HuH-7 (cell line): ENCODE data around the gene SCUBE3.

Experiments used
- DNase-seq: peaks from one replicate; pipeline ENCODE4 v3.0.0; 2011; ENCODE audit warnings: low spot score

SCUBE3 gene

DNA sequence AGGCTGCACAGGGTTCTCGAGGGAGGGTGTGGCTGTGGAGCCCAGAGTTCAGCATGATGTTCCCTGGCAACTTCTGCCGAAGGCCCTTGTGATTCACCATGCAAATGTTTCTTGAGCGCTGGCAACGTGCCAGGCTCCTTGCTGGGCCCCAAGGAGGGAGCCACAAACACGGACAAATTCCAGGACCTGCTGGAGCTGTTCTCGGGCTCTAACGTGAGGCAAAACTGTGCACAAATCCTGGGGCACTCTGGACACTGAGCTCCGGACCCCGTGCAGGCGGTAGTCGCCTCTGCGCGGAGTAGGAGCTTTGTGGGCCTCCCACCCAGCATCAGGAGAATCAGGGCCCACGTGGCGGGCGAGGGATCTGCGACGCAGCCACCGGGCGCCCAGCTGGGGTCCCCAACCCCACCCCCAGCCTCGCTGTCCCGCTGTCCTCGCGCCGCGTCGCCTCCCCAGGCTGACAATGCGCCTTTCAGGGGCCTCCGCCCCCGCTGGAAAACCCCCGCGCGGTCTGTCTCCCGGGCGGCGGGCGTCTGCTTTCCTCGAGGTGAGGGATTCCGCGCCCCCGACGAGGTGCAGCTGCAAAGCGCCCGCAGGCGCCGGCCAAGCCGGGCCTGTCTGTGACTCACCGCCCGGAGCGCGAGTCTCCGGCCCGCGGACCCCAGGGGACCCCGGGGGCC is 31.7 kb upstream of the SCUBE3 start:
- DNase-seq: no peak

DNA sequence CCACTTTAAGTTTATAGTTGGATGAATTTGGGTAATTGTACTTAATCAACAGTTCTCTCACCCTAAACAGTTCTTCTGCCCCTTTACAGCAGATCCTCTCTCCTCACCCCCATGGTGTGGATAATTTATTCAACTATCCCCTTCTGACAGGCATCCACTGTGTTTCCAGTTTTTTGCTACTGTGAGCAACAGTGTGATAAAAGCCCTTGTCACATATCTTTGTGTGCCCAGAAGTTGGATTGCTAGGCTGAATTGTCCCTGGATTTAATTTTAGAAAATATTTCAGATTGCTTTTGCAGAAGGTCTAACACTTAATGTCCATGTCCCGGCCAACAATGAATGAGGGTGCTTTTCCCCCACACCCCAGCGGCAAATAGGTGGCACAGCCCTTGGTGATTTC is 30.5 kb upstream of the SCUBE3 start:
- DNase-seq: no peak

DNA sequence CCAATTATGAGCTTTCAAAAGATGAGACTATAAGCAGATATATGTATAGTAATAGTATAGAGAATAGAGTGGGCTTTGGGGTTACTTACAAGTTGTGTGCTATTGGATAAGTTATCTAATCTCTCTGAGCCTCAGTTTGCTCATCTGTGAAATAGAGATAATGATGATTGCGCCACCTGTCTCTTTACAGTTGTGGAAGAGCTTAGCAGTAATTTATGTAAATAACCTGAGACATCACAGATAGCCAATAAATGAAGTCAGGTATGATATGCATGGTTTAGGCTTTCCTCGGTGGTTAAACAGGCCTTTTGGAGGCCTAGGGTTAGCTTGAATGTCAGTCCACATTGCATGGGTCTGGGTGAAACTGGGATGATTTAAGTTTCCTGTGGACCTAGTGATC is 29.8 kb upstream of the SCUBE3 start:
- DNase-seq: no peak

DNA sequence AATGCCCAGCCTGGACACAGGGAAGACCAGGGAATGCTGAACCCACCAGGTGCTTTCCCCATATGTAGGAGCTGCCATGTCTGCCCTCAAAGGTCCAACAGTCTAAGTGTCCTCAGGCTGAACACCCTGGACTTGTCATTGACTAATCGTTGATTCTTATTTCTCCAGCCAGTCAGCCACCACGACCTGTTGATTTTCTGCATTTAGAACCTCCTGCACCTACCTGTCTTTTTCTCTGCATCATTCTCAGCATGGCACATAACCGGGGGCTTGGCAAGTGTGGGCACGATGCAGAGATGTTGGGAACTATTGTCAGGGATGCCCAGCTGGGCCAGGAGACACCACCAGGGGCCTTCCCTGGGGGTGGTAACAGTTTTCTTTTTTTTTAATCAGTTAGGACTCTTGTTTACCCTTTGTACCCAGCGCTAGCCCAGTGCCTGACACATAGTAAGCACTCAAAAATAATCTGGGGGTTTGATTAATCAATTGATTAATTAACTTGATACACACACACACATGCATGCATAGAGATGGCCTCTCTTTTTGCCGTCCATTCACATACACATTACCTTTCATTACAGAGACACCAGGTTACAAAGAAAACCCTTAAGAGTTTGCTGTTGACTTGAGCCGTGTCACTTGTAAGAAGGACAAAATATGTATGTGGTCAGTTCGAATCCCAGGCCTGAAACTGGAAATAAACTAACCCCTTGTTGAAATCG is 29.0 kb upstream of the SCUBE3 start:
- no peak for DNase-seq

DNA sequence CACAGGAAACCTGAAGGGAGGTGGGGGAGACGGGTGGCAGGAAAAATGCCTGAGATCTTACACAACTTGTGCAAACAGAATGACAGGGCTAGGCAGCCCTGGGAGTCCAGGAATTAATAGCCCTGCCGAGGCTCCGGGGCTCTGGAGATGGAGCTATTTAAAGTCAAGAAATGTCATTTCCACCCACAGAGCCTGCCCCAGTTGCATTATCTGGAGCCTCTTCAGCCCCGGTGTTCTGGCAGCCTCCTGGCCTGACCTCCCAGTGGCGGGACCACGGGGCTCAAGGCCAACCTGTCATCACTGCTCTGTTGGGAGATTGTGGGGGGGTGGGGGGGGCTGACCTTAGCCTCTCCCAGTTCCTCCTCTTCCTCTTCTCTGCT is 28.5 kb upstream of the SCUBE3 start:
- peak; percentile 79 for DNase-seq

DNA sequence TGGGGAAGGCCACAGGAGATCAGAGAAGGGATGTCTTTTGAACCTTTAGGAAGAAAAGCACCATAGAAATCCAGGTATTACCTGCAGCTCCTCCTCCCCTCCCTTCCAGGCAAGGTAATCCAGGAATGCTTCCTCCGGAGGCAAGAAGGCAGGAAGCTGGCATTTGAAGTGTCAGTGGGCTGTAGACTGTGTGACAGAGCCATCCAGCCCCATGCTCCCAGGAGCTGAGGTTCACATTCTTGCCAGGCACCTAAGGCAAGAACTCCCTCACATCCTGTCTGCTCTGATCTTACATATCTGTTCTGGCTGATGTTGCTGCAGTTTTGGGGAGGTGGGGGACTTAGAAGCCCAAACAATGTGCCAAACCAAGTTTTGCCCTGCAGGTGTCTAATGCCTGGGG is 27.8 kb upstream of the SCUBE3 start:
- no peak for DNase-seq

DNA sequence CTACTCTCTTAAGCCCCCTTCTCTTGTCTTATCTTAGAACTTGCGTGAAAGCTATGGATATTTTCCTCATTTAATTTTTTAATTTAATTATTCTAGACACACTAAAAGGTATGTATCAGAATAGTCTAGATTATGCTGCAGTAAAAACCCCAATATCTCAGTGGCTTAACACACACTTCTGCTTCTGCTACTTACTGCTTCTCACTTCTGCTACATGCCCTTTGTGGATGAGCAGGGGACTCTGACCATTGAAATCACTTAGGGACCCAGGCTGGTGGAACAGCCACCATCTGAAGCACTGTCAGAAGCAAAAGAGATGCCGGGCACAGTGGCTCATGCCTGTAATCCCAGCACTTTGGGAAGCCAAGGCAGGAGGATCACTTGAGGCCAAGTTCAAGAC is 27.2 kb upstream of the SCUBE3 start:
- no peak for DNase-seq

DNA sequence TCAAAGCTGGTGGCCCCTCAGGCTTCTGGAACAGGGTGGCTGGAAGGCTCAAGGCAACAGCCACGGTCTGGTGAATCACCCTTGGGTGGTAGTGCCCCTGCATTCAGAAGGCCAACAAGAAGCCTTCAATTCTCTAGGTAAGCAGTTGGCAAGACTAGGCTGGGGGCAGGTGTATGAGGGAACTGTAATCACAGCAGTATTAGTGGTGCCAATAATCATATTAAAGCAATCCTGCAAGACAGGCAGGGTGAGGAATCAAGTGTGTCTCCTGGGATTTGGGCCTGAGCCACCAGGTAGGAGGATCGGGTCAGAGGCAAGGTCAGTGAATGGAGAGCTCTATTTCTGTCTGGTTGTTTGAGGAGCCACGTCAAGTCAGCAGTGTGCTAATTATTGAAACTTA is 24.9 kb upstream of the SCUBE3 start:
- no peak for DNase-seq

DNA sequence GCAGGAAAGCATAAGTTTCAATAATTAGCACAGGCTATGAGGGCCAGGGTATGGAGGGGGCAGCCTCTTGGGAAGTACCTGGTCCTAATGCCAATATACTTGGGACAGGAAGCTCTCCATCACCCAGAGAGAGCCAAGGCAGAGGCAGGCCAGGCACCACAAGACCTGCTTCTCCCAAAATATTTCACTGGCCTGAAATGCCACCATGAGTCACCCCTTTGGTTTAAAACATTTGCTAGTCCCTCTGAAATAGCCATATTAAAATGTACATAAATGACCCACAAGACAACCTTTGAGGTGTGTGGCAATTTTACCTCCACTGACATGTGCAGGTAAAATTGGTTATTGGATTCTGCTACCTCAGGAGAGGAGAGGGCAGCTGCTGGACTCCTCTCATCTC is 23.4 kb upstream of the SCUBE3 start:
- DNase-seq: no peak

DNA sequence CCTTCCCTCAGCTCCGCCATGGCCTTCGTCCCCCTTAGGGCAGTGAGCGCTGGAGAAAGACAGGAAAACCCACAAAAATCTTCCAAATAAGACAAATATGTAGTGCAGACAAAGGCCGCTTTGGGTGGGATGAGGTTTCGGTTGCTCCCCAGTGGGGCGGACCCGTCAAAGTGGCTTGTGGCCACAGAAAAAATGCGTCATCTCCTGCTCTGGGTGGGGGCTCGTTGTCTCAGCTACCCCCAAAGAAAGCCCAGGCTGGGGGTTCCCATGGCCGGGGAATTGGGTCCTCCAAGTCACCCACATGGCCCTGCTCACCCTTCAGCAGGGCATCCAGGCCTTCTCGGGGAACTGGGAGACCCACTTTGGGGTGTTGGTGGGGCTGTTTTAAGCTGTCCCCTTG is 21.9 kb upstream of the SCUBE3 start:
- DNase-seq: no peak

DNA sequence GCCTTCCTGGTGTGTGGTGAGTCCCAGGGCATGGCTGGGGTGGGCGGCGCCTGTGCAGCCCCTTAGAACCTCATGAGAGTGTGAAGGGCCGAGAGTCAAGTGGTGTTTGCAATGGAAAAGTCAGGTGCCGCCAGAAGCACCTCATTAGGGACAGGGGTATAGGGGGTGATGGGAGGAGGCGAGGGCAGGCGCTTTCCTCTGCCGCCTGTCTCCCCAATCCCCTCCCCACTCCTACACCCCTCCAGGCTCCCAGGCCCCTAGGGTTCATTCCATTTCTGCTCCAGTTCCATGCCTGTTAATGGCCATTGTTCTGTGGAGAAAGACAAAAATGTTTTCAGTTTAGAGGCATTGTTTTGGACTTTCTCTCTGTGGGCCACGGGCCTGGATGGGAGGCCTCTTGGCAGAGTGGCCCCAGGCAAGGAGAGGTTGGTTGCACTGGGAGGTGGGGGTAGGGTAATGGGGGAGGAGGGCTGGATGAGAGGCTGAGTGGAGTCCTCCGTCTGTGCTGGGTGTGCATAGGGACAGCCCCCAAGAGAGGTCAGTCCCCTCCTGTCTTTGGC is 21.4 kb upstream of the SCUBE3 start:
- no peak for DNase-seq

DNA sequence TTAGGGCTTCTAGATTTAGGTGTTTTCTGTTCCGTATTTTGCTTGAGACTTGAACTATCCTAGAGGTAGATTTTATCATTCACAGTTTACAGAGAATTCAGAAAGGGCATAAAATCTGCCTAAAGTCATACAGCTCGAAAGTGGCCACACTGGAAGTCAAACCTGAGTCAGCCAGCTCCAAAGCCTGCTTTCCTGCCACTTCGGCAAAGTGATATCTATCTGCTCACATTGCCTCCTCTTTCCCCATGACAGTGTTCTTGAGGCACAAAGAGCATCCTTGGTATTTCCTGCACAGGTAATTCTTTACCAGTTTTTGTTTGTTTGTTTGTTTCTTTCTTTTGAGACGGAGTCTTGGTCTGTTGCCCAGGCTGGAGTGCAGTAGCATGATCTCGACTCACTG is 19.4 kb upstream of the SCUBE3 start:
- DNase-seq: no peak

DNA sequence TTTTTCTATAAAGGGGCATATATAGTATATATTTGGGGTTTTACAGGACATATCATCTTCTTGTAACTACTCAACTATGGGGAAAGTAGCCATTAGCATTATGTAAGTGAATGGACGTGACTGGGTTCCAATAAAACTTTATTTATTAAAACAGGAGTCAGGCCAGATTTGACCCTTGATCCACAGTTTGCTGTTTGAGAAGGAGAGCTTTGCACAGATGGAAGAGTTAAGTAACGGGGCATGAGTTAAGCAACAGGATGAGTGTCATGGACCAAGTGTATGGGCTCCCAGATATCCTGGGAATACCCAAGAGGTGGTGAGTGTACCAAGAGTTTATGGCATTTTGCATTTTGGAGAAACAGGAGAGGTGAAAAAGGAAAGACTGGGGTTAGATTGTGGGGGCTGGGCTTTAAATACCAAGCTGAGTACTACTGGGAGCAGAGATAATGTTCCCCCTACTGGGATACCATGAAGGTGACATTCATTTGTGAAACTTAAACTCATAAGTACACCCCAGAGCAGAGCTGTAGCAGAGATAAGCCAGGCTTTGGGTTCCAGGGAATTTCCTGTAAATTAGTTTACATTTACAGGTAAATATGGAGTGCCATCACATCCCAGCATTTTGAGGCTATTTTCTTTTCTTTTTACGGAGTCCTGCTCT is 18.5 kb upstream of the SCUBE3 start:
- DNase-seq: no peak

DNA sequence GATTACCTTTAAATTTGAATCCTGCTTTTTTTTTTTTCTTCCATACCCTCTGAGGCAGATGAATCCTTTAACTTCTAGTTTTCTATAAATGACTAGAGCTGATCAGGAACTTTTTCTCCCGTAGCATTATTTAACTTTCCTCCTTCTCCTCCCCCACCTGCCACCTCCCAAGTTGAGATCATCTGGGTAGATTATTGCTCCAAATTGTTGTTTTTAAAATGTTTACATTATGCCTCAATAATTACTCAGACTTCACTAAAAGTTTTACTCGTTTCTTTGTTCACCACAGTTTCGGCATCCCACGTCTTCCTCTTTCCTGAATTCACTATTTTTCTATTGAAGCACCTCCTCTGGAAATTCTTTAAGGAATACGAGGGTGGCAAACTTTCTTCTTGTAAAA is 16.6 kb upstream of the SCUBE3 start:
- DNase-seq: no peak

DNA sequence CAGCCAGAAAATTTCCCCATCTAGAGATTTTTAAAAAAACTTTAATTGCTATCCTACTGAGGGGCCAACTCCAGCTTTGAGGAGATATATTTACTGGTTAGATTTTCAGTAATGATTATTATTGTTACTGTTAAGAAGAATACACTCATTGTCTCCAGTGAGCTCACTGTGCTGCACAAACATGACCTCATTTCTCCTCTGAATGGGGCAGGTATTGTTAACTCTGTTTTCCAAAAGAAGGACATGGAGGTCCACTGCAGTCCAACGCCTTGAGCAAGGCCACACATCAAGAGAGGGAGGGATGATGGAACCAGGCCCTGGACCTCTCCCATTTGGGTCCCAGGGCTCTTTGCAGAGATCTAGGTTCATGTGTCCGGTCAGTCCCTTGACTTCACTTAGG is 13.9 kb upstream of the SCUBE3 start:
- no peak for DNase-seq

DNA sequence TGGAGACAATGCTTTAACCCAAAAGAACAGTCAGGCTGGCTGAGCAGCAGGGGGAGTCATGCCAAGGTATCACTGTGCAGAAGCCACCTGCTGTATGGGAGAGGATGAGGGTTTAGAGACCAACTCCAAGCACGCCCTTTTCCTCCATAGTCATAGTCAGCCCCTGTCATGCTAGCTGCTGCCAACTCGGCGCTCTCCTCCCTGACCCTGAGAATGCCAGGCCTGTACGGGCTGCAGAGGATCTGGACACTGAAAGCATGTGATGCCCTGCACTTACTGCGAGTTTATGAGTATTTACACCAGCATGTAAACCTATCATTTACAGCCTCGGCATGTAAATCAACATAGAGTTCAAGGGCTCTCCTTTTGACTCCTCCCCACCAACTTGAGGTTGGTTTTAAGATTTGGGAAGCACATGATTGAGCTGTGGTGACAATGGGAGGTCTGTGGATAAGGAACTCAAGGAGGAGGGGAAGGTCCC is 11.7 kb upstream of the SCUBE3 start:
- no peak for DNase-seq

DNA sequence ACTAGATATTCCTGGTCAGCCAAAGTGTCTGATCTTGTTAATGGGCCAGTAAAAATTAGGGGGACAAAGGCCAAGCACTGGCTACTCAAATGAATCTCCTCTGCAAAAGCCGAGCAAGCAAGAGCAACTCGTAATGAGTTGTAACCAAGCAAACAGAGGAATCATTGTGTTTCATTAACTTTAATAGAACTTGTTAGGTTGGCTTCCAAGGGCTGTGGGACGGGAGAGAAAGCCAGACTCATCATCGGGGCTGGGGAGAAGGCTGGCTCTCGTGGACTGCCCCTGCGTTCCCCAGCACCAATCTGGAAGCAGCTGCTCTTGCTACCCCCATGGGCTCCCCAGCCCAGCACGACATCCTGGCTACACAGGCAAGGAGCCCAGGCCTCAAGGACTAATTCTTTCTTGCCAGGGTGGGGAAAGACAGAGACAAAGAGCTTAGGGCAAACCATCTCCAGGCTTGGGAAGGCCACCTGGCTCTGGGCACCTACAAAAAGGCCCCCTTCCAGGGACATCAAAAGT is 10.5 kb upstream of the SCUBE3 start:
- DNase-seq: no peak

DNA sequence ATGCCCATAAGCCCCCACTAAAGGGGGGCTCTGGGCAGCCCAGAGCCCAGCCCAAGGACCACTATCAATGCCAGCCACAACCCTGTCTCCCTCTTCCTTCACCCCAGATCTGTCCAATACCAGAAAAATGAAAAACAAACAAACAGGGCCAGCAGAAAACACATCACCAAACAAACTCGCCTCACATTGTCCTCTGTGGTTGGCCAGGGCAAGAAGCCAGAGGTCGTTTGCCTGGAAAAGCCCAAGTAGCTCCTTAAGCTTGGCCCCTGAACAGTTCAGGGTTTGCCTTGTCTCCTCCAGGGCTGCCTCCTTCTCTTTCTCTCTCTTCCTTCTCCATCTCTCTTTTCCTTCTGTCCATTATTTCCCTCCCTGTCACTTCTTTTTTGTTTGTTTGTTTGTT is 10.1 kb upstream of the SCUBE3 start:
- DNase-seq: no peak

DNA sequence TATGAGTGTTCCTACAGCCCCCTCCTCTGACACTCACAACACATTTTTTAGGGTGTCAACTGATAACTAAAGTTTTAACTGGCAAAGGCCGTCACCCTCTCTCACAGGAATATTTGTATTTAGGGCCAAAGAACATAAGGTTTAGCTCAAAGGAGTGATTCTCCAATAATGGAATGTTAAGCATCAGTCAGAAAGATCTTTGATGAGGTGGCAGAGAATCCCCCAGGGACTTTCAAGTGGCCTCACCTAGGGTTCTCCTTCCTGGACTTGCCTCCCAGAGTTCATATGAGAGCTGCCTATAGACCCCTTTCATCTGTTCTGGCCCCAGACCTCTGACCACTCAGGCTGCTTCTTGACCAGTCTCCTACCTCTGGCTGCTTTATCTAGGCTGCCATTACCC is 7.4 kb upstream of the SCUBE3 start:
- no peak for DNase-seq

DNA sequence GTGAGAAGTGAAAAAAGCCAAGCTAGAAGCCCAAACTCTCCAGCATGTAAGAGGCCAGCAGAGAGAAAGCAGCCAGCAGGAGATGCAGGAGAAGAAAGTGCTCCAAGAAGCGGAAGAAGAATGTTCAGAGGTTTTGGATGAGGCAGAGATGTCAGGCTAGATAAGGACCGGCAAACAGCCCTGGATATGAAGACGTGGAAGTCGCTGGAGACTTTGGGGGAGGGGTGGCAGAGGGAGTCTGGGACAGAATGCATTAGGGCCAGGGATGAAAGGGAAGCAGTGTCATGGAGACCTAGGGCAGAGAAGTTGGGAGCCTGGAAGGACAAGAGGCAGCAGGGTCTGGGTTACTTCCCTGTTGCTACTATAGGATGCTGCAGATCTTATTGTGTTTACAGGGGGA is 5.3 kb upstream of the SCUBE3 start:
- no peak for DNase-seq

DNA sequence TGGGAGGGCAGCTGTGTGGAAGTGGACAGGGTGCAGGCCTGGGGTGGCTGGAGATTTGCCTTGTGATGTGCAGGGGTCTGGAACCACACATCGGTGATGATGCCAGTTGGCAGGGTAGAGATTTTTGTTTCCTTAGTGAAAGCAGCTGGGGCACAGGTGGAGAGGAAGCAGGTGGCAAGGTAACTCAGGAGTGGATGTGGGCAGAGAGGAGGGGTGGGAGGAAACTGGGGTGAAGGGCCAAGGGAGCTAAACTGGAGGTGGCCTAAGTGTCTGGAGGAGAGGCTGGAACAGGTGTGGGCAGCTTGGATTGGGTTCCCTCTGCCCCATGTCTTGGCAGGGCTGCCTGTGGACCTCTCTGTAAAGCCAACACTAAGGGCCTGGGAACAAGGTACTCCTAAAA is 4.7 kb upstream of the SCUBE3 start:
- DNase-seq: no peak

DNA sequence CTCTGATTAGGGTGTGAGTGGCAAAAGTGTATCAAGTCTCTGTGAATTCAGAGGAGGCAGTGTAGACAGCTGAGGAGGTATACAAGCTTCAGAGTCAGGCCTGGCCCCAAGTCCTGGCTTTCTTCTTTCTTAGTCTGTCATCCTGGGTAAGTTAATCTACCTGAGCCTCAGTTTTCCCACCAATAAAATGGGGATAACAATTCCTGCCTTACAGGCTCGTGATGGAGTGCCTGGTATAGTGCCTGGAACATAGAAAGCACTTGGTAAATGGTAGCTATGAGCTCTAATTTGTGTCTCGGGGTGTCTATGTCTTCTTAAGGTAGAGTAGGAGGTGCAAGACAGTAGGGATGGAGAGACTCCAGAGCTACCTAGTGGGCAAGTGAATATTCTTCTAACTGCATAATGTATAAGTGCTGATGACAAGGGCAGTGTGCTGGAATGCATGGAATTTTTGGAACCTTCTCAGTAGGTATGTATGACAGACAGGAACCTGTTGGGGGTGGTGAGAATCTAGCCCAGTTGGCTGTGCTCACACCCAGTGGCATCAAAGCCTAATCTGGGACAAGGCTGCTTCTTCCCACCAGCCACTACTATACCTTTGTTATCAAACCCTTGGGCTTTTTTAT is 4.0 kb upstream of the SCUBE3 start:
- no peak for DNase-seq
